SU-DHL-6 (cell line): ENCODE measurements around the gene S1PR3.

Experiments
- H2AFZ ChIP-seq: fragments of 200-600 bp; sonication (generic); 2 replicates; pipeline ENCODE4 v1.6.1; 2014; ENCODE audit warnings: low read depth, mild to moderate bottlenecking, moderate library complexity, mixed read lengths, antibody characterized with exemption, low read length; ENCODE audit not compliant: severe bottlenecking
- H3F3A ChIP-seq: fragments of 200-600 bp; shearing (Covaris generic); 2 replicates; pipeline ENCODE4 v1.6.0; 2016; ENCODE audit warnings: antibody characterized with exemption, mild to moderate bottlenecking; ENCODE audit not compliant: insufficient read depth
- H3K27ac ChIP-seq: fragments of 200-600 bp; sonication (generic); 2 replicates; pipeline ENCODE4 v1.5.1; 2016; ENCODE audit warnings: low read depth, mild to moderate bottlenecking, low read length, moderate library complexity, mixed read lengths
- H3K27me3 ChIP-seq: fragments of 200-600 bp; sonication (generic), shearing (Covaris generic); 2 replicates; pipeline ENCODE4 v1.6.0; 2014; ENCODE audit warnings: mild to moderate bottlenecking, low read length
- H3K36me3 ChIP-seq: fragments of 200-600 bp; sonication (generic); 2 replicates; pipeline ENCODE4 v1.6.1; 2014; ENCODE audit warnings: mild to moderate bottlenecking, low read length, mixed read lengths
- H3K4me2 ChIP-seq: fragments of 300-600, 200-600 bp; shearing (Covaris generic), sonication (generic); 2 replicates; pipeline ENCODE4 v1.6.0; 2014; ENCODE audit warnings: low read length, low read depth, mild to moderate bottlenecking; ENCODE audit not compliant: poor library complexity, severe bottlenecking
- H3K4me3 ChIP-seq: fragments of 200-600 bp; sonication (generic); 2 replicates; pipeline ENCODE4 v1.5.1; 2014; ENCODE audit warnings: antibody characterized with exemption, low read length, mild to moderate bottlenecking, mixed read lengths; ENCODE audit not compliant: insufficient read depth, poor library complexity, severe bottlenecking
- H3K79me2 ChIP-seq: fragments of 200-600 bp; sonication (generic); 2 replicates; pipeline ENCODE4 v1.6.1; 2014; ENCODE audit warnings: mild to moderate bottlenecking, low read length, moderate library complexity; ENCODE audit not compliant: insufficient read depth
- H3K9ac ChIP-seq: fragments of 200-600 bp; sonication (generic); 2 replicates; pipeline ENCODE4 v1.7.0; 2014; ENCODE audit warnings: mild to moderate bottlenecking, low read length
- H3K9me2 ChIP-seq: fragments of 200-600 bp; sonication (generic); replicated peaks from 2 replicates; pipeline ENCODE4 v1.6.1; 2014; ENCODE audit warnings: low read length; ENCODE audit not compliant: insufficient read depth
- H3K9me3 ChIP-seq: fragments of 200-600 bp; sonication (generic); 2 replicates; pipeline ENCODE4 v1.6.1; 2014; ENCODE audit warnings: low read length, mixed read lengths; ENCODE audit not compliant: insufficient read depth
- H4K20me1 ChIP-seq: fragments of 200-600 bp; sonication (generic); 2 replicates; pipeline ENCODE4 v1.6.1; 2014; ENCODE audit warnings: low read depth, mild to moderate bottlenecking, antibody characterized with exemption, low read length, moderate library complexity, mixed read lengths
- EZH2phosphoT487 ChIP-seq: fragments of 200-600 bp; sonication (generic), shearing (Covaris generic); conservative IDR thresholded peaks from 2 replicates; pipeline ENCODE4 v1.6.1; 2018; ENCODE audit warnings: mild to moderate bottlenecking, antibody characterized with exemption, low read length, moderate library complexity, mixed read lengths
- TF ChIP-seq, protein P1 (sequence below): fragments of 200-600 bp; sonication (generic); IDR thresholded peaks from one replicate; pipeline ENCODE4 v1.5.1; 2017; ENCODE audit warnings: antibody characterized with exemption, mild to moderate bottlenecking, low read length, moderate library complexity; ENCODE audit not compliant: insufficient read depth, poor library complexity, severe bottlenecking

Gene S1PR3

DNA sequence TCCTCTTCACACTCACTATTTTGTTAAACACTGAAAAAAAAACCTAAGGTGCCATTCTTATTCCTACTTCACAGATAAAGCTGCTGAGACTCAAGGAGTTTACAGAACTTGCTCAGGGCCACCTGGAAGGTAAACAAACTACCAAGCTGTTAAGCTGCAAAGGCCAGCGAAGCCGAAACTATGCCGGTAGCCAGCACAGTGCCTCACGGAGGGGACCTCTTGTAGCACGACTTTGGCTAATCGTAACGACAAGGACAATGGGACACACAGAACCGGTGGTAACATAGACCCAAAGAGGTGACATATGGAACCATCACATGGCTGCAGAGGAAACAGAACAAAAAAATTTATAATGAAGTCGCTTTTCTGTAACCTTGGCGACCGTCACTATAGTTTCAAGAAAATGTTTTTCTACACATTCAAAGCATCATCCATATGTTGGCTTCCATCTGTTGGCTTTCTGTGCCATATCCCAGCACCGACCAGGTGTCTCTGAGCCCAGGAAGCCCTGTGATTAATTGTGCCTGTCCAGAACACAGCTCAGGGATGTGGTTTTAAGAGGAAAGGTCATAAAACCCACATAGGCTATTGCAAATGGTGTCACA is 60.3 kb downstream of the S1PR3 start:
- H3K4me3 ChIP-seq, result no peak overlapping the region
- H3K9ac ChIP-seq, result no peak overlapping the region
- H3F3A ChIP-seq, result no peaks in the 10 kb centered on the region
- no peak overlapping the region for H3K27ac ChIP-seq
- H3K9me2 ChIP-seq, result no peaks in the 10 kb centered on the region
- H3K9me3 ChIP-seq, result no peaks in the 10 kb centered on the region
- H3K27me3 ChIP-seq, result no peaks in the 10 kb centered on the region
- no peak overlapping the region for H2AFZ ChIP-seq
- H3K36me3 ChIP-seq, result no peaks in the 10 kb centered on the region
- H4K20me1 ChIP-seq, result no peaks in the 10 kb centered on the region
- no peak for TF ChIP-seq EZH2phosphoT487
- TF ChIP-seq, protein P1, sequence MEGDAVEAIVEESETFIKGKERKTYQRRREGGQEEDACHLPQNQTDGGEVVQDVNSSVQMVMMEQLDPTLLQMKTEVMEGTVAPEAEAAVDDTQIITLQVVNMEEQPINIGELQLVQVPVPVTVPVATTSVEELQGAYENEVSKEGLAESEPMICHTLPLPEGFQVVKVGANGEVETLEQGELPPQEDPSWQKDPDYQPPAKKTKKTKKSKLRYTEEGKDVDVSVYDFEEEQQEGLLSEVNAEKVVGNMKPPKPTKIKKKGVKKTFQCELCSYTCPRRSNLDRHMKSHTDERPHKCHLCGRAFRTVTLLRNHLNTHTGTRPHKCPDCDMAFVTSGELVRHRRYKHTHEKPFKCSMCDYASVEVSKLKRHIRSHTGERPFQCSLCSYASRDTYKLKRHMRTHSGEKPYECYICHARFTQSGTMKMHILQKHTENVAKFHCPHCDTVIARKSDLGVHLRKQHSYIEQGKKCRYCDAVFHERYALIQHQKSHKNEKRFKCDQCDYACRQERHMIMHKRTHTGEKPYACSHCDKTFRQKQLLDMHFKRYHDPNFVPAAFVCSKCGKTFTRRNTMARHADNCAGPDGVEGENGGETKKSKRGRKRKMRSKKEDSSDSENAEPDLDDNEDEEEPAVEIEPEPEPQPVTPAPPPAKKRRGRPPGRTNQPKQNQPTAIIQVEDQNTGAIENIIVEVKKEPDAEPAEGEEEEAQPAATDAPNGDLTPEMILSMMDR, result no peak
- H3K79me2 ChIP-seq, result no peaks in the 10 kb centered on the region
- H3K4me2 ChIP-seq, result no peak overlapping the region

DNA sequence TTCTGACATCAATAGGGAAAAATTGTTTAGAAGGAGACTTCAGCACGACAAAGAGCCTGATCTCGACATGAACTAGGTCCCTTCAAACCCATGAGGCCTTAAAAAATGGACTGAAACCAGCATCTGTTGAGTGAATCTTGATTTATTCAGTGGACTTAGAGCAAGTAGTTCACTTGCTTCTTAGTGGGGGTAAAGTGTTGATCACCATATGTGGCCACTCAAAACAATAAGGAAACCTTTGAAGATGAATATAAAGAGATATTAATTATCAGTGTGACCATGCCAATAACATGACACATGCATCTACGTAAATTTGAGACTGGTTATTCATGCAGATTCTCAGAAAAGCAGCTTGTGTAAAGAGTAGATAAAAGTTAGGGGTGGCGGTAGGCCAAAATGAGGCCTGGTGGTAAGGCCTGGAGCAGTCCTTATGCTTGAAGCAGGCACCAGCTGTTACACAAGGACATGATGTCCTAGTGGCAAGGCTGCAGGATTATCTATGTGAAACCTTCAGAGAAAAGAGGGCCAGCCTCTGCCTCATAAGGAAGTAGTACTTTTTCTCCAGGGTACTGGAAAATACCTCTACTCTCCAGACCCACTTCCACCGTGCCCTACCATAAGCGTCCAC is 61.3 kb downstream of the S1PR3 start:
- Histone ChIP-seq H3K27ac (no peak overlapping the region), H3K79me2 (no peaks in the 10 kb centered on the region), H3K4me2 (no peak overlapping the region), H3K9me2 (no peaks in the 10 kb centered on the region), H3F3A (no peaks in the 10 kb centered on the region), H3K27me3 (no peaks in the 10 kb centered on the region), H3K36me3 (no peaks in the 10 kb centered on the region), H4K20me1 (no peaks in the 10 kb centered on the region), H3K9ac (no peak overlapping the region), H3K4me3 (no peak overlapping the region), H3K9me3 (no peaks in the 10 kb centered on the region), H2AFZ (no peak overlapping the region)
- TF ChIP-seq, protein P1, result no peak

GRCh38 chr9:89053301-89053700 is 62.0 kb downstream of the S1PR3 start:
- Histone ChIP-seq H3K27ac (no peak overlapping the region), H3K4me3 (no peak overlapping the region), H3K27me3 (no peaks in the 10 kb centered on the region), H3K9ac (no peak overlapping the region), H3K79me2 (no peaks in the 10 kb centered on the region), H3K4me2 (no peak overlapping the region), H3K36me3 (no peaks in the 10 kb centered on the region), H2AFZ (no peak overlapping the region), H3K9me3 (no peaks in the 10 kb centered on the region), H3K9me2 (no peaks in the 10 kb centered on the region), H3F3A (no peaks in the 10 kb centered on the region), H4K20me1 (no peaks in the 10 kb centered on the region)
- TF ChIP-seq, protein P1, result no peak
- no peak for TF ChIP-seq EZH2phosphoT487
